DND-41 (cell line): Measurements from ENCODE around the gene PRCP.
A peak's percentile ranks its signal among the peaks of the same experiment; 100 is the strongest.

ENCODE experiments used
- ATAC-seq: fragments of 200-7000 bp; cut with Tn5 transposase; 3 replicates; pipeline ENCODE4 v1.9.1; 2021; ENCODE audit warnings: low read depth; ENCODE audit not compliant: insufficient read depth
- DNase-seq: peaks from one replicate; pipeline ENCODE4 v3.0.0-alpha.2; 2020
- H2AFZ ChIP-seq: 2 replicates; pipeline ENCODE4 v1.6.0; 2012; ENCODE audit warnings: low read depth, low read length
- H3K27ac ChIP-seq: 2 replicates; pipeline ENCODE4 v1.5.1; 2012; ENCODE audit warnings: low read length, inconsistent platforms
- H3K27me3 ChIP-seq: fragments of 200-600 bp; sonication (generic); 2 replicates; pipeline ENCODE4 v1.6.0; 2012; ENCODE audit warnings: low read length, mild to moderate bottlenecking, inconsistent platforms; ENCODE audit not compliant: insufficient read depth, poor library complexity
- H3K36me3 ChIP-seq: 2 replicates; pipeline ENCODE4 v1.5.1; 2012; ENCODE audit warnings: low read length, inconsistent platforms; ENCODE audit not compliant: insufficient read depth
- H3K4me1 ChIP-seq: 2 replicates; pipeline ENCODE4 v1.5.1; 2012; ENCODE audit warnings: mild to moderate bottlenecking, low read length; ENCODE audit not compliant: insufficient read depth
- H3K4me2 ChIP-seq: 2 replicates; pipeline ENCODE4 v1.6.0; 2012; ENCODE audit warnings: mild to moderate bottlenecking, moderate library complexity, low read length, inconsistent platforms; ENCODE audit not compliant: insufficient read depth
- H3K4me3 ChIP-seq, 2 experiments: fragments of 200-600 bp in 1 of 2; shearing (Covaris generic) in 1 of 2; 2 replicates each; pipeline ENCODE4 v1.5.1; 2012 to 2016; ENCODE audit warnings: inconsistent platforms in 2 of 2, low read length in 2 of 2, mild to moderate bottlenecking in 2 of 2, low read depth in 1 of 2, moderate library complexity in 1 of 2
- H3K79me2 ChIP-seq: 2 replicates; pipeline ENCODE4 v1.6.0; 2012; ENCODE audit warnings: low read length, inconsistent platforms; ENCODE audit not compliant: insufficient read depth
- H3K9ac ChIP-seq: 2 replicates; pipeline ENCODE4 v1.6.0; 2012; ENCODE audit warnings: low read depth, mild to moderate bottlenecking, inconsistent platforms, low read length, moderate library complexity
- H3K9me3 ChIP-seq: 2 replicates; pipeline ENCODE4 v1.5.1; 2012; ENCODE audit warnings: low read length, moderate library complexity, mild to moderate bottlenecking, inconsistent platforms; ENCODE audit not compliant: insufficient read depth, severe bottlenecking
- H4K20me1 ChIP-seq: 2 replicates; pipeline ENCODE4 v1.6.0; 2012; ENCODE audit warnings: low read length; ENCODE audit not compliant: insufficient read depth
- CTCF ChIP-seq: IDR thresholded peaks from 2 replicates; pipeline ENCODE4 v1.5.1; 2012; ENCODE audit warnings: borderline replicate concordance, low read length, moderate library complexity, mild to moderate bottlenecking; ENCODE audit not compliant: poor library complexity, severe bottlenecking; ENCODE audit errors: extremely low read depth
- EZH2 ChIP-seq: IDR thresholded peaks from 3 replicates; pipeline ENCODE4 v1.6.1; 2012; ENCODE audit warnings: borderline replicate concordance, low read depth, mild to moderate bottlenecking, moderate library complexity, low read length, inconsistent platforms; ENCODE audit not compliant: severe bottlenecking

Gene PRCP

DNA sequence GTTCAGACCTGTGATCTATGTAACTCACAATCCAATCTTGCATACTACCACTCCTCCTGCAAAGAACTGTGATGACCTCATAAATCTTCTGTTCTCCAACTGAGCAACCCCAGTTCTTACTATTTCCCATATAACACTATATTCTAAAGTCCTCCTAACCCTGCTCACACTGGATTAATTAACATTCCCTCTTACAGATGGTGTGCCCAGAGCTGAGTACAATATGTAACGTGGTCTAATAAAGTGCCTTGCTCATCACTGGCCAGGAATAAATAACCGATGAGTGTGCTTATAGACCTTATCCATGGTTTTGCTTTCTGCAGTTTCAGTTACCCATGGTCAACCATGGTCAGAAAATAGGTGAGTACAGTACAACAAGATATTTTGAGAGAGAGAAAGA is 28.6 kb downstream of the PRCP start:
- H3K4me2 ChIP-seq: no peak overlapping the region
- H3K9ac ChIP-seq: no peak overlapping the region
- H3K4me1 ChIP-seq: no peaks in the 10 kb centered on the region
- no peak overlapping the region for H2AFZ ChIP-seq
- H3K36me3 ChIP-seq: no peaks in the 10 kb centered on the region
- H4K20me1 ChIP-seq: no peaks in the 10 kb centered on the region
- TF ChIP-seq EZH2 (no peak), CTCF (no peak)
- H3K79me2 ChIP-seq: no peaks in the 10 kb centered on the region
- no peaks in the 10 kb centered on the region for H3K9me3 ChIP-seq
- H3K27me3 ChIP-seq: no peaks in the 10 kb centered on the region
- no peak for DNase-seq
- no peak overlapping the region for H3K27ac ChIP-seq
- H3K4me3 ChIP-seq: no peak overlapping the region
- ATAC-seq: no peak

- Histone ChIP-seq H3K4me3 (no peak overlapping the region), H3K36me3 (no peaks in the 10 kb centered on the region), H3K4me2 (no peak overlapping the region), H3K9ac (no peak overlapping the region), H3K27ac (no peak overlapping the region), H2AFZ (no peak overlapping the region), H3K79me2 (no peaks in the 10 kb centered on the region), H4K20me1 (no peaks in the 10 kb centered on the region), H3K4me1 (no peaks in the 10 kb centered on the region), H3K27me3 (no peaks in the 10 kb centered on the region), H3K9me3 (no peaks in the 10 kb centered on the region)
- TF ChIP-seq CTCF: no peak
- no peak for TF ChIP-seq EZH2
- DNase-seq: no peak
- ATAC-seq: no peak
These were observed 30.6 kb downstream of the PRCP start for GRCh38 chr11:82869657-82870056.

DNA sequence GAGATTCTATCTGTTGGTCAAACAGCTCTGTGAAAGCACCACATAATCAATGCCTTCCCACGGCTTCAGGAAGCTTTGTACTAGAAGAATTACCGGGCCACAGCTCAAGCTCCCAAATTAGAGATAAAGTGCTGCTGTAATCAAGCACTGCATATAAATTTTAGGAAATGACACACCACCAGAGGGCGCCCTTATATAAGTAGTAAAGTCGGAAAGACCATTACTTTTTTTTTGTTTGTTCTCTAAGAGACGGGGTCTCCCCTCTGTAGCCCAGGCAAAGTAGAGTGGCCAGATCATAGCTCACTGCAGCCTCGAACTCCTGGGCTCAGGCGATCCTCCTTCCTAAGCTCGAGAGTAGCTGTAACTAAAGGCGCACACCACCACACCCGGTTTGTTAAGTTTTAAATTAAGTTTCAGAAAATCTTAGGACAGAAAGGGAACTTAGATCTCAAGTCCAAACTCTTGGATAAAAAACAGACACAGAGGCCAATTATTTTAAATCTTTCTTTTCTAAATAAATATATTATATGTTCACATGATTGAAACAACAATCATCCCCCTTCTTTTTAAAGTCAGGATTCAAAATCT is 32.6 kb downstream of the PRCP start:
- peak; percentile 64 for DNase-seq

More for the DNA sequence above, 32.6 kb downstream of the PRCP start:
- ATAC-seq: peak; percentile 54; the same call in 2 of the 3 replicates
- Histone ChIP-seq H3K36me3 (no peaks in the 10 kb centered on the region), H3K27me3 (peaks cover 4% of the 10 kb centered on the region), H3K9me3 (no peaks in the 10 kb centered on the region), H3K4me1 (no peaks in the 10 kb centered on the region), H3K27ac (no peak overlapping the region), H2AFZ (no peak overlapping the region), H3K9ac (no peak overlapping the region), H3K4me3 (no peak overlapping the region), H3K4me2 (no peak overlapping the region), H4K20me1 (no peaks in the 10 kb centered on the region), H3K79me2 (no peaks in the 10 kb centered on the region)
- TF ChIP-seq EZH2 (peak; percentile 62), CTCF (peak; percentile 79)
